HG03280 (cell line): ENCODE measurements around the gene KLRF2.

Source experiments
- ATAC-seq: cut with Tn5 transposase; IDR thresholded peaks from one replicate; pipeline ENCODE4 v1.9.1; 2021; ENCODE audit warnings: mild to moderate bottlenecking, moderate library complexity; ENCODE audit not compliant: unreplicated experiment

KLRF2 gene

DNA sequence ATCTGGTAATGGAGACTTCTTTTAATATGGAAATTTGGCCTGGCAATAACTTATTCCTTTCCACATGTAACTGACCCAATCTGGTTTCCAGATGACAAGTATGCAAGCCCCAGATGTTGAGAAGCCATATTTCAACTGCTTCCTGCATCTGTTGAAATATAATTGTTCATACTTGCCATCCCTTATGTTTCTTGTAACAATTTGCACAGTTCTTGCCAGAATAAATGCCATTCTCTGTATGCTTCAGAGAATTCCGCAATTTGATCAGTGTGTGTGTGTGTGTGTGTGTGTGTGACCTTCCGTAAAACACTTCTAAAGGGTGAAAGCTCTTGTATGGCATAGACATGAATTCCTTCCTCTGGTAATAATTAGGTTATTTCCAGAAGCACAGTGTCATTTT is 52.7 kb downstream of the KLRF2 start:
- ATAC-seq = no peak

DNA sequence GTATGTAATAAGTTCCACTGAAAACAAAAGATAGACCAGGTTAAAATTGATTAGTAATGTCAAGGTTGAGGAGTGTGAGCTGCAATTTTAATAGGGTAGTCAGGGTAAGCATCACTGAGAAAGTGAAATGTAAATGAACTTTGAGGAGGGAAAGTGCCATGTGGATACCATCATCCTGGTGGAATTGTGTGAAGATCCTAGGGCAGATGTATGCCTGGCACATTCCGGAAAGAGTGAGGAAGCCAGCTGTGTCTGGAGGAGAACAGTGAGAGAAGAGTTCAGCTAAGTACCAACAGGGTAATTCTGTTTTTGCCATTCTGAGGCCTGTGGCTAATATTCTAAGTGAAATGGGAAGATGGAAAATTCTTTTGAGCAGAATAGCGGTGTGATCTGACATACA is 53.7 kb downstream of the KLRF2 start:
- no peak for ATAC-seq

- no peak for ATAC-seq
These were observed 55.3 kb downstream of the KLRF2 start for GRCh38 chr12:9936591-9936990.

- ATAC-seq = no peak
These were observed 59.1 kb downstream of the KLRF2 start for GRCh38 chr12:9940375-9940774.

DNA sequence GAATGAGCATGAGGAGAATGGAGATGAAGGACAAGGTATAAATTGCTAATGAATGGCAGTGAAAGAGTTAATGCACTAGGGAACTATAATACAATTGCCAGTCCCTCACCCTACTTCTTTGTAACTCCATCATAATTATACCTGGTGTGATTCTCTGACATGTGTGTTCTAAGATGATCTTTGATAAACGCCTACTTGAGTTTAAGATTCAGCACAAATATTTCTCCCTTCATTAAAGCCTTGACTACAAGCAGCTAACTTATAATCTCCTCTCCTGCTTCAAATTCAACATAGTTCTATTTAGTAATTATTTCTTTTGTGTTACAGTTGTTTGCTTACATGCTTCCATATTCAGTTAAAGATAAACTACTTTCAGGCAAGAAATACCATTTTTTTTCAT is 60.5 kb downstream of the KLRF2 start:
- no peak for ATAC-seq

DNA sequence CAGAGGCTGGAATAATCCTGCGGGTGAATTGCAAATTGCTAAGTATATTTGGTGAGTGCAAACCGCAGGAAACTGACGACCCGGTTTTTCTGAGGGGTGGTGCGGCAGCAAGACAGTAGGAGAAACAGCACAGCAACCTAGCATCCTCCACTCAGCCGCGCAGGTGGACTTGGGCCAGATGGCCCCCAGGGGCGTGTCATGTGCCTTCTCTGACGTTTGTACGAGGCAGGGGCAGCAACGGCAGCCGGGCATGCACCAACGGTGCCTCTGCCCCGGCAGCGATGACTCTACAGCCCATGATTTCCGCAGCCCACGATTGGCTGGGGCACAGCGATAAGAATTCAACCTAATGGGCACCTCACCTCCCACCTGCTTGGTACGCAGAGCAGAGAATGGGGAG is 62.0 kb downstream of the KLRF2 start:
- ATAC-seq = peak; percentile 63

- no peak for ATAC-seq
These were observed 63.1 kb downstream of the KLRF2 start for GRCh38 chr12:9944391-9944790.
